ENCODE measurements around the gene JAG2. TPM values are rescaled to one million over a fixed set of nuclear protein-coding genes. Genes with fewer than 3 reads are reported as not detected.

Gene JAG2
- total RNA-seq, 1 donor from 2014 or later = 3.8 TPM

DNA sequence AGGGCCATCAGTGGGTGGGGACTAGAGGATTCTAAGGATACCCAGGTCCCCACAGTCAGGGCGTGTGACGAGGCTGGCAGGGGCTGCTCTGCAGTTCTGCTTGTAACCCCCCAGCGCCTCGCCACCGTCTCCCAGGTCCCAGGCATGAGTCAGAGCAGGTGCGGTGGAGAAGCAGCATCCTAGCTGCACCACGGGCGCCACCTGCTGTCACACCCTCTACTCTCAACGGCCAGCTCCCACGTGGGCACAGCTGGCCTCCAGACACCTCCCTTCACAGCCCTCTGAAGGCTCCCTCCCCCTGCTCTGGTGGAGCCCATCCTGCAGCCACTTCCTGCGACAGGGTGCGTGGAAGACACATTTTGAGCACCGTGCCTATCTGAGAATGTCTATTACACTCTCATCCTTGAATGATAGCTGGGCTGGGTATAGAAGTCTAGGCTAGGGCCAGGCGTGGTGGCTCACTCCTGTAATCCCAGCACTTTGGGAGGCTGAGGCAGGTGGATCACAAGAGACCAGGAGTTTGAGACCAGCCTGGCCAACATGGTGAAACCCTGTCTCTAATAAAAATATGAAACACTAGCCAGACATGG is 19.5 kb upstream of the JAG2 start:
- Mint-ChIP-seq H3K27me3 (peaks cover 27% of the 10 kb centered on the region), H3K27ac (no peak overlapping the region), H3K36me3 (ENCODE audit: insufficient read depth) (no peaks in the 10 kb centered on the region), H3K4me1 (ENCODE audit: low read depth) (no peaks in the 10 kb centered on the region), H3K4me3 (ENCODE audit: low read depth) (no peak overlapping the region), H3K9me3 (ENCODE audit: low read depth) (no peaks in the 10 kb centered on the region)
- no peak for DNase-seq (ENCODE audit: low spot score, unreplicated experiment)
- TF ChIP-seq, protein P1, sequence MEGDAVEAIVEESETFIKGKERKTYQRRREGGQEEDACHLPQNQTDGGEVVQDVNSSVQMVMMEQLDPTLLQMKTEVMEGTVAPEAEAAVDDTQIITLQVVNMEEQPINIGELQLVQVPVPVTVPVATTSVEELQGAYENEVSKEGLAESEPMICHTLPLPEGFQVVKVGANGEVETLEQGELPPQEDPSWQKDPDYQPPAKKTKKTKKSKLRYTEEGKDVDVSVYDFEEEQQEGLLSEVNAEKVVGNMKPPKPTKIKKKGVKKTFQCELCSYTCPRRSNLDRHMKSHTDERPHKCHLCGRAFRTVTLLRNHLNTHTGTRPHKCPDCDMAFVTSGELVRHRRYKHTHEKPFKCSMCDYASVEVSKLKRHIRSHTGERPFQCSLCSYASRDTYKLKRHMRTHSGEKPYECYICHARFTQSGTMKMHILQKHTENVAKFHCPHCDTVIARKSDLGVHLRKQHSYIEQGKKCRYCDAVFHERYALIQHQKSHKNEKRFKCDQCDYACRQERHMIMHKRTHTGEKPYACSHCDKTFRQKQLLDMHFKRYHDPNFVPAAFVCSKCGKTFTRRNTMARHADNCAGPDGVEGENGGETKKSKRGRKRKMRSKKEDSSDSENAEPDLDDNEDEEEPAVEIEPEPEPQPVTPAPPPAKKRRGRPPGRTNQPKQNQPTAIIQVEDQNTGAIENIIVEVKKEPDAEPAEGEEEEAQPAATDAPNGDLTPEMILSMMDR (IDR thresholded peaks at IDR 0.05; ENCODE audit: unreplicated experiment) = no peak

DNA sequence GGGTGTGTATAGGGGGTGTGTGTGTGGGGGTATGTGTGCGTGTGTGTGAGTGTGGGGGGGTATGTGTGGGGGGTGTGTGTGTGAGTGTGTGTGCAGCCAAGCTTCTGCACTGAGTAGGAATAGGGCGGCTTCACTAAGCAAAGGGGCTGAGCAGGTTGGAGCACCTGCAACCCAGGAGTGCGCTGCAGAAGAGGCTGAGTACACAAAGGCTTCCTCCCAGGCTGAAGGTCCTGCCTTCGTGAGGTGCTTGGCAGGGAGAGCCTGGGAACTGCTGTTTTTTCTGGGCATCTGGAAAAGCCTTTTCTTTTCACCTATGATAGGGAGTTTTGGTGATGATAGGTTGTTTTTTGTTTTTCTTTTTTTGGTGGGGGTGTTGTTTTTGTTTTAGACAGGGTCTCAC is 18.5 kb upstream of the JAG2 start:
- TF ChIP-seq, protein P1 (IDR thresholded peaks at IDR 0.05; ENCODE audit: unreplicated experiment) = no peak
- Mint-ChIP-seq H3K27ac (no peak overlapping the region), H3K36me3 (ENCODE audit: insufficient read depth) (no peaks in the 10 kb centered on the region), H3K4me3 (ENCODE audit: low read depth) (no peak overlapping the region), H3K9me3 (ENCODE audit: low read depth) (no peaks in the 10 kb centered on the region), H3K27me3 (peaks cover 33% of the 10 kb centered on the region), H3K4me1 (ENCODE audit: low read depth) (no peaks in the 10 kb centered on the region)
- DNase-seq (ENCODE audit: low spot score, unreplicated experiment) = no peak

DNA sequence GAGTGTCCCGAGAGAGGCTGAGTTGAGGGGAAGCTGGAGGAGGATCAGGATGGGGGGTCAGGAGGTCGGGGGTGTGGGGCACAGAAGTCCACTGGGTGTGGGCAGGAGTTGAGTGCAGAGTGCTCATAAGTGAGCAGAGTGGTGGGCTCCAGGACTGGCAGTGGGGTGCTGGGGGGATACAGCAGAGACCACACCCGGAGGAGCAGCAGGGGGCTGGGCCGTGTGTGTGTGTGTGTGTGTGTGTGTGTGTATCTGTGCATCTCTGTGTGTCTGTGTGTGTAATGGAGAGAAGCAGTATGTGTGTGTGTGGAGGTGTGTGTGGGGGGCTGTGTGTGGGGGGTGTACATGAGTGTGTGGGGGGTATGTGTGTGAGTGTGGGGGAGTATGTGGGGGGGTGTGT is 17.4 kb upstream of the JAG2 start:
- Mint-ChIP-seq H3K27me3 (peaks cover 34% of the 10 kb centered on the region), H3K4me1 (ENCODE audit: low read depth) (no peaks in the 10 kb centered on the region), H3K36me3 (ENCODE audit: insufficient read depth) (no peaks in the 10 kb centered on the region), H3K4me3 (ENCODE audit: low read depth) (no peak overlapping the region), H3K27ac (no peak overlapping the region), H3K9me3 (ENCODE audit: low read depth) (no peaks in the 10 kb centered on the region)
- DNase-seq (ENCODE audit: low spot score, unreplicated experiment) = no peak
- TF ChIP-seq, protein P1 (IDR thresholded peaks at IDR 0.05; ENCODE audit: unreplicated experiment) = no peak

DNA sequence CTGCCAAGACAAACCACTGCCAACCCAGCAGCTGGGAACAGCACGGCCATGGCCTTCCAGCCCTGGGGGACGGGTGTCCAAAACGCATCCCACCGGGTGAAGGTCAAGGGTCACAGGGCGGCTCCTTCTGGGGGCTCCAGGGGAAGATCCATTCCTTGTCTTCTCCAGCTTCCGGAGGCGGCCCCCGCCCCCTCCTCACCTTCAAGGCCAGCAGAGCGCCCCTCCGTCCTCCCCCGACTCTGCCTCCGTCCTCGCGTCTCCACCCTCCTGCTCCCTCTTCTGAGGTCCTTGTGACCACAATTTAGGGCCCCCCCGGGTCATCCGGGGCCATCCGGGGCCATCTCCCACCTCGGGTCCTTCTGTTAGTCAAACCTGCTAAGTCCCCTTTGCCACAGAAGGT is 16.4 kb upstream of the JAG2 start:
- Mint-ChIP-seq H3K36me3 (ENCODE audit: insufficient read depth) (no peaks in the 10 kb centered on the region), H3K4me1 (ENCODE audit: low read depth) (no peaks in the 10 kb centered on the region), H3K9me3 (ENCODE audit: low read depth) (no peaks in the 10 kb centered on the region), H3K4me3 (ENCODE audit: low read depth) (no peak overlapping the region), H3K27ac (no peak overlapping the region), H3K27me3 (peaks cover 34% of the 10 kb centered on the region)
- DNase-seq (ENCODE audit: low spot score, unreplicated experiment) = no peak
- TF ChIP-seq, protein P1 (IDR thresholded peaks at IDR 0.05; ENCODE audit: unreplicated experiment) = no peak

DNA sequence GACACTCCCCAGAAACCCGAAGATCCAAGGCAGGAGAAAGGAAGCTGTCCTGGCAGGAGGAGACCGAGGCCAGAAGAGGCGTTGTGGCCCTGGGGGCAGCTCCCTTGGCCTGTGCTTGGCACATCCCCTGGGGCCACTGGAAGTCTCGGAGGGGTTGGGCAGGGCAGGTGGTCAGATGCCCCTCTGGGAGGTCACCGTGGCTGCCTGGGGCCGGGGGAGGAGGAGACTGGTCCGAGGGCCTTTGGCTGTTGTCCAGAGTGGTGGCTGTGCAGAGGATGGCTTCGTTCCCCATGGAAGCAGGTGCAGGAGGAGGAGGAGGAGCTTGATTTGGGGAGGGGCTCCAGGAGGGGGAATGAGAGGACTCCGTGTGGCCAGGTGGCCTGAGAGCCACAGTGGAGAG is 15.9 kb upstream of the JAG2 start:
- Mint-ChIP-seq H3K9me3 (ENCODE audit: low read depth) (no peaks in the 10 kb centered on the region), H3K27me3 (peaks cover 29% of the 10 kb centered on the region)
- TF ChIP-seq, protein P1 (IDR thresholded peaks at IDR 0.05; ENCODE audit: unreplicated experiment) = no peak

More for the DNA sequence above, 15.9 kb upstream of the JAG2 start:
- Mint-ChIP-seq H3K27ac (no peak overlapping the region), H3K36me3 (ENCODE audit: insufficient read depth) (no peaks in the 10 kb centered on the region), H3K4me1 (ENCODE audit: low read depth) (no peaks in the 10 kb centered on the region), H3K4me3 (ENCODE audit: low read depth) (no peak overlapping the region)
- DNase-seq (ENCODE audit: low spot score, unreplicated experiment) = no peak
